GM21447 (cell line): ENCODE results near the gene MAML3.

Source experiments
- ATAC-seq: cut with Tn5 transposase; IDR thresholded peaks from one replicate; pipeline ENCODE4 v1.9.1; 2021; ENCODE audit not compliant: unreplicated experiment

Gene MAML3

DNA sequence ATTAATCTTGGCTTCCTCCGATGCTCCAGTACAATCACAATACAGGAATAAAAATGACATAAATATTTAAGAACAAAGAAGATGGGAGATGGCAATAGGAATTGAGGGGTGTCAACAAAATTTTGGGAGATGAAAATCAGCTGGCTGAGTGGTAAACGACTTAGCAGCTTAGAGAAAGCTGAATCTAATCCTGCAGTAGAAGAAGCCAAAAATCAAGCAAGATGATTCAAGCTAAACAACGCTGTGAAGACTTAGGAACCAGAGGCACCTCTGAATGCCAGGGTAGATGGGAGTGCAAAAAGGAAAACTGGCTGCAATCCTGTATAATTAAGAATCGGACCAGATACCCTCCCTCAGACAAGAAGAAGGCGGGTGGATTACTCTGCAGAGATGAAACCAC lies 273.1 kb downstream of the MAML3 start:
- no peak for ATAC-seq

DNA sequence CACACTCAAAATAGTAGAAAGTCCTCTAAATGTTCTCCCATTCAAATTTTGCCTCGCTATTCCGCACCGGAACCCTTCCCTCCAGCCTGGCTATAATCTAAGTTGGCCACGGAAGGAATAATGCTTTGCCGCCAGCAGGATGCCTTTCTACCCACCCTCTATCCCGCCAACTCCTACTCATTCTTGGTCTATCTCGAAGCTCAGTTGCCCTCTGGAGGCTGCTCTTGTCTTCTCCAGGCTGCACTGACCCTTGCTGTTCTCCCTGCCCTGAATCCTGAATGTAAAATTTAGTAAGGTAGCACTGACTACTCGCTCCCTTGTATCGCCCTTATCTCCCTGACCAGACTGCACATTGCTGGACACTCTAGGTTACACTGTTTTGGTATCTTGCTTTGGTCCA lies 275.9 kb downstream of the MAML3 start:
- ATAC-seq: no peak

DNA sequence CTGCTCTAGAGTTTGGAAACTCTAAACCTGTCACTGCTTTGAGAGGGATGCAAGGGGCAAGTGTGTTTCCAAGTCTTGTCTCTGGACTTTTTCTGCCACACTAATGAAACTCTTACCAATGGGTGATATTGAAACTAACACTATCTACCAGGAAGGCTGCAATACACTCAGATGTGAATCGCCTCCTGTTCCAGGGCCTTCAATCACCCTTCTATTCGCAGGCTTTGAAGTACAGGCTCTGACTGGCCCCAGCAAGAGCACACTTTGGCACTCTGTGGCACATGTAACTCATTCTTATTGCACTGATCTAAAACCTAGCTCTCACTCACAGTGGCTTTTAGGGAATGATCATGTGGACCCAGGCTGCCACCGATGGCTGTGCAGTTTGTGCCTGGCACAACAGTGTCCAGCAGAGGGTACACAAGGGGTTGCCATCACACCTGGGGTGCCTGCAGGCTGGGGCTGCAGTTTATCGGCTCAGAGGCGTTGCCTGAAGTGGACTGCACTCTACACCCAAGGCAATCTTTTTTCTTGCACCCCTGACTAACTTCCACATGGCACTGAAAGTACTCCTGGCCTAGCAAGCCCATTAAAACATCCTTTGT lies 277.5 kb downstream of the MAML3 start:
- ATAC-seq: no peak

DNA sequence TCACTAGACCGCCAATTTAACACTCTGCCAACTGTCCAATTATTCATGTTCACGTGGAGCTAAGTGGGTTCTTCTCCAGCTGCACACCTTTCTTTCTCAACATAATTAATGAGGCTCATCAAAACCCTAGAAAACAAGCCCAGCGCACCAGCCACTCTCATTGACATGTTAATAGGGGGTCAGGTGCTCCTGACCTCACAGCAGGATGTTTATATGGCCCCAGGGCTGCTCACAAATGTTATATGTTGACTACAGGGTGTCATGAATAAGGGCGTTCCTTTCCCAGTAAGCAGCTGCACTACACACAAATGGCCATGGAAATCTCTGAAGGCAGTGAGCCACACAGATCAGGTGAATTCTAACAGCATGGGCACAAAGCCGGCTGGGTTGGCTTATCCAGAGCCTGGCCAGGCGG lies 278.6 kb downstream of the MAML3 start:
- no peak for ATAC-seq

DNA sequence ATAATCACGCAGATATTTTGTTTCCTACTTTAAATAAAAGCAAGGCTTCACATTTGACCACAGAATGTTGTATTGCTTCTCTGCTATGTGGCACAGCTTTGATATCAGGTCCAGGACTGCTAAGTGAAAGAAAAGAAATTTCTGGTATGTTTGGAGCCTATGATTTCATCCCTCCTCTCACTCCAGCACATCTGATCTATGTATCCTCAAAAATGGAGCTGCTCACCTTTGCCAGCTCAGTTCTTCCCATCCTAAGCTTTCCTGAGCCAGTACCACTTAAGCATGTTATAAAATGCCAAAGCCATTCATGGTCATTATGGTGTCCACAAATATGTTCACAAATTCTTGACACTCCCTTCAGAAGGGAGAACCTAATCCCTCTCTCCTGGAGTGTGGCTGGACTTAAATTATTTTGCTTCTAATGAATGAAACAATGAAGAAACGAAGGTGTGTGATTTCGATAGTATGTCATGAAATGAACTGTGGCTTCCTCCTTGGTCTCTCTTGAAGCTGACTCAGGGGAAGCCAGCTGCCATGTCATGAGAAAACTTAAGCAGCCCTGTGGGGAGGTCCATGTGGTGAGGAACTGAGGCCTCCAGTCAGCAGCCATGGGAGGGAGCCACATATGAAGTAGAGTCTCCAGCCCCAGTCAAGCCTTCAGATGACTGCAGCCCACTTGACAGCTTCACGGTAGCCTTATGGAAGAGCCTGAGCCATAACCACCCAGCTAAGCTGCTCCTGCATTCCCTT lies 280.7 kb downstream of the MAML3 start:
- ATAC-seq: no peak

DNA sequence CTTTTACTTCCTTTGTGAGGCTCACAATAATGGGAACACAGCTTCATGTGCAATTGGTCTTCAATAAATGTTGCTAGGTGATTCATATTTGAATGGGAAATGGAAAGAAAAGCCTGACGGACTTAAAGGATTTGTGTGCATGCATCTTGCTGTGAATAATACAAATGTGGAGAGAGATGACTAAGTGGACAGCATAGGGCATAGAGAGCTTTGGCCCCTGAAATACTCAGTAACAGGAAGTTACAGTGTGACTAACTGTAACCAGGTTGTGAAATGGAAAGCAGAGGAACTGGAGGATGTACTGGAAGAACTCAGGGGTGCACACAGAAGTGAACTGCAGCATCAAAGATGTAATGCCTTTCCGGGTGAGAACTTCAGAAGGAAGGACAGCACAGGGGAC lies 281.7 kb downstream of the MAML3 start:
- no peak for ATAC-seq

DNA sequence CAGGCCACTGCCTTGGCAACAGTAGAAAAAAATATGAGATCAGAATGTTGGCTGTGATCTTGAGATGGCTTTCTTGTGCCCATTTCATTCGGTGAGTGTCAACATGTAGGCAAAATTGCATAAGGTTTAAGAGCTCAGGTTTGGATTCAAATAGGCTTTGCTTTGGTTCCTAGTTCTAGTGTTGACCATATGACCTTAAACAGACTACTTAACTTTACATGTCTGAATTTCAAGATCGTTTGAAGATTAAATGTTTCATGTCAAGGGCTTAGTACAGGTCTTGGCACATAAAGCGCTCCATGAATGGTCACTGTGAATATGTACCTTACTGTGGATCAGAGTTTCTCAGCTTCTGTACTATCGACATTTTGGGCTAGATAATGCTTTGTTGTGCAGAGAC lies 284.2 kb downstream of the MAML3 start:
- no peak for ATAC-seq

DNA sequence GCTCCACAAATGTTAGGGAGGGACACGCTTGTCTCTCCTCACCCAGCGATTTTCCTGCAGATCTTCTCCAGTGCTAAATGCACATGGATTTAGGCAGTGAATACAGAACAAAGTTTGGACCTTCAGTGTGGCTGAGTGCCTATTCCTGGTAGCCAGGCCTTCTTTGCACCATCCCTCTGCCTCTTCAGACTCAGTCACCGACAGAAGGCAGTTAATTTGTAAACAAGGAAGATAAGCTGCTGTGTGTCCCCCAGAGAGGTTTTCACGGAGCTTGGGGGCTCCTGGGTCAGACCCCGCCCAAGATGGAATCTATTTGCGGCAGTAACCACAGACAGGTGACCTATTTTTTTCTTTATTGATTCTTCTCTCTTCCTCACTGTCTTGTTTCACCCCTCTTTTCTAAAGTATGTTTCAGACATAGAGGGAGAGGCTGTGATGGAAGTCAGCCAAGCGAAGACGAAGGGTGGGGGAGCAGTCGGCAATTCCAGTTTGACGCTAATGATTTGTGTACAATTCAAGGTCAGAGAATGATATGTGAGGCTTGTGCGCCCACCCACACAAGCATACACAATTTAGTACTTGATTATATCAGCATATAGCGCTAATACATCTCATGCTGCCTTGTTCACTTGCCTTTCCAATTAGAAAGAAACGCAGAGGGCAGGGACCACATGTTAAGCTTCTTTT lies 287.6 kb downstream of the MAML3 start:
- ATAC-seq: no peak

DNA sequence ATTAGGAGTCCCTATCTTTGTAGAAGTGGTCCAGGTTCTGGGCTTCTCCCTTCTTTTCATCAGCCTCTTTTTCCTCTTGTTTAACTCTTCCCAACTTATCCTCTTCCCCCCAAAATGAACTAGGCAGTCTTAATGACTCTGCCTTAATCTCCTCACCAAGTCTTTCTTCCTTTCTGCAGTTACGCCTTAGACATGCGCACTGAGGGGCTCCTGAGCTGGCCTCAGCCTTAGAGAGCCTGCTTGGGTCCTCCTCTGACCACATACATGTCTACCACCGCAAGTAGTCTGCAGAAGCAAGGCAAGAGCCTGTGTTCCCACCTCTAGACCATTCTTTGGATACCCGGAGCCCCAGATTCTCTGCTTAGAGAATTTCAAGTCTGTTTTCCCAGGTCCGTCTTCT lies 288.4 kb downstream of the MAML3 start:
- no peak for ATAC-seq

DNA sequence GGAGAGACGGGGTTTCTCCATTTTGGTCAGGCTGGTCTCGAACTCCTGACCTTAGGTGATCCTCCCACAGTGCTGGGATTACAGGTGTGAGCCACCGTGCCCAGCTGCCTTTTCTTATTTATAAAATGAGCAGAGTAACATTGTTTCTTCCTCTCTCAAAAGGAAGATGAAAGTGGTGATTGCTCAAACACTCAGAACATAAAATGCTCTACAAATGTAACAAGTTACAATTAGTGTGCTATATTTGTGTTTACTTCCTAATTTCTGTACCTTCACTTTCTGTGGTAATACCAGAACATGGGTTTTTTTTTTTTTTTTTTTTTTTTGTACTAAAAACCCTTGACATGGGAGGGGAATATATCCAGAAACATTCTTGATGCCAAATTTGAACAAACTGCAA lies 290.5 kb downstream of the MAML3 start:
- no peak for ATAC-seq

DNA sequence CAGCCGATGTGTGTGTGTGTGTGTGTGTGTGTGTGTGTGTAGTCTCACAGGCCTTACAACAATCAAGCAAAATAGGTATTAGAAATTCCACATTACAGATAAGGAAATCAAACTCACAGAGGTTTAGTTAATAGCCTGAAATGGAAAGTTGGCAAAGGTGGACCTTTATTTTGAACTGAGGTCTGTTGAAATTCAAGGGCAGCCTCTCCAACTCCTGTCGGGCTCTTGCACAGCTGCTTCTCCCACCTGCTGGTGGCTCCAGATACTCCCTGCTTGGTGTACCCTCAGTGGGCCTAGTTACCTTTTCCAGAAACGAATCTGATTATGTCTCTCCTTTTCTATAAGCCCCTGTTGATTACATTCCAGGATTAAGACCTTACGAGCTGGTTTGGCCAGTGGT lies 292.5 kb downstream of the MAML3 start:
- ATAC-seq: no peak

DNA sequence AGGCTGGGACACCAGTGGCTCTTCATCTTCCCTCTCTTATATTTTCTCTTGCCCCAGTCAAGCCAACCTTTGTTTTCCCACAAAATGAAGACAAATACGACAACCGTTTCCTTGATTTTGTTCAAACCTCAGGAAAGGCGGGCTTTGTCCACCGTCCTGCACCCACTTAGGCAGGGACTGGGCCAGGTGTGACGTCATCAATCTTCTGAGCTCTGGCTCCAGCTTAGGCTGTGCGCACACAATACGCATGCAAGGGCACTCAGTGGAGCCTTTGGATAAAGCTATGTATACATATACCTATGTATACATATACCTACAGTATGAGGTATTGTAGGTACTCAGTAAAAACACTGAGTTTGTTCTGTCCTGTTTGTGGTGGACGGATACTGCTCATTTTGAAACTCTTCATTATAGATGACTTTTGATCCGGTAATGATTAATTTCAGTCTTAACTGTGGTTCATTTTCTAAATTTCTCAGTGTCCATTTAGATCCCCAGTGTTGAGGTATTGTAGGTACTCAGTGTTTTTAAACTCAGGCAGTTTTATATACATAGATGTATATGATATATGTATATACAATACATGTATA lies 293.5 kb downstream of the MAML3 start:
- no peak for ATAC-seq

DNA sequence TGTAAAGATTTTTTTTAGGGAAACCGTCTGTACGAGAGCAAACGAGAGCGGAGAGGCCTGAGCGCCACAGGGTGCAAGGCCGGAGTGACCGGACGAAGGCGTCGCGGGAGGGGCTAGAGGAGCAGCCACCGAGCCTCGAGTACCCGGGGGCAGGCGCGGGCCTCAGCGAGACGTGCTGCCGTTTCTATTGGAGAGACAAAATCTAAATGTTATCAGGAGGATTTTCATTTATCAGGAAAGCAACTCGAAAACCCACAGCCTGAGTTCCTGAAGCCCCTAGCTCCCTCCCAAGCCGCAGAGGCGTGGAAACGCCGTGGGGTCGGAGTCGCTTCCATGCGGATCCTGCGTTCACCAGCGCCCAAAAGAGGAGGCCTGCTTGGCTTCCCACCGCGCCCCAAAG lies 294.1 kb downstream of the MAML3 start:
- ATAC-seq: no peak

DNA sequence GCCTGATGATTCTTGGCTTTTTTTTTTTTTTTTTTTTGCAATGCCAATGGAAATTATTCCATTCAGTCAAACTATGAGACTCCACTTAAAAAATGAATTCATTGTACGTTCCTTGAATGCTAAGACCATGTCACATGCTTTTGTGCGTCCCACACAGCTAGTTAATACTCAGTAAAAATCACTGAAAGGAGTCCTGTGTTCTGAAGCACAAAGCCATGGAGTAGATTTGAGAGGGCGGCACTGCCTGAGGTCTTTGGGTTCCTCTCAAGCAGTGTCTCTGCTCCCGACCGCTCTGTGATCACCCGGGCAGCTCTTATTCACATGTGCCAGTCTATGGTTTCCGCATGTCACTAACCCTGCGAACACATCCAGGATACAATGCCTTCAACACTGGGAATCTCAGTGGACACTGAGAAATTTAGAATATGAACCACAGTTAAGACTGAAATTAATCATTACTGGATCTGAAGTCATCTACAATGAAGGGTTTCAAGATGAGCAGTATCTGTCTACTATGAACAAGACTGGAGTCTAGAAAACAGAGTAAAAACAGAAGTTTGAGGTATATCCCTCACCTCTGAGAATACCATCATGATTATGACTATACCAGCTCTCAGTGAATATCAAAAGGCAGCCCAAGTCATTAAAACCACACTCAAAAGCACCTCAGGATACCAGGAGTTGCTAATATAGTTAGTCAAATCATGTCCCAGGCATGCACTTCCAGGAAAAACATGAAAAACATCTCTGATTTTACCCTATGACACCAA lies 295.4 kb downstream of the MAML3 start:
- peak; percentile 97 for ATAC-seq

DNA sequence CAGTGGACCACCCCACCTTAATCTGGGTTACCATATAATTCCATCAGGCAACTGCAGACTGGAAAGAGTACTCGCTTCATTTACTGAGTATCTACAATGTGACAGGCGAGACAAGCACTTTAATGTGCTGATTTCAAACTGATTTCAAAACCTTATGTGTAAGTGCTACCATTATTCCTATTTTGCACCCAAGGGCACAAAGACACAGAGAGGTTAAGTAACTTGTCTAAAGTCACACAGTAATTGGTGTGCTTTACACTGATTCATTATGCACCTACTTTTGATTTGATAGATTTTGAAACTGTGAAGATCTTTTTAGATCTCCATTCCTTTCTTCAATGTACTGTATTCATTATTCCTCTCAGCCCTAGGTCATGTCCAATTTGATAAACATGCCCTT lies 296.0 kb downstream of the MAML3 start:
- ATAC-seq: no peak

DNA sequence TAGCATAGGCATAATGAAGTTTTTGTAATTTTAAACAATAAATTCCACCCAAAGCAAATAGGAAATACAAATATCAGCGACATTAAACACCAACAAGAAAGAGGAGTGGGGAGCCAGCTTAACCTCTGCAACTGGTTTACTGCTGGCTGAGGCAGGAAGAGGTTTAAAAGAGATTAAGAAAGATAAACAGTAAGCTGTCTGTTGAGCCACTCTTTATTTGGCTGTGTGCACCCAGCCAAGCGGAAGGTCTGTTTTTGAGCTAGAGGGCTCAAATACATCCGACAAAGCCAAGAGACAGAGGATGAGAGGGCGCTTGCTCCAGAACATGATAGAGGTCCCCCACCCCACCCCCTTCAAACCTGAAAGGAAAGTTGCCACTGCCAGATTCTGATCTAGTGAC lies 297.0 kb downstream of the MAML3 start:
- no peak for ATAC-seq

DNA sequence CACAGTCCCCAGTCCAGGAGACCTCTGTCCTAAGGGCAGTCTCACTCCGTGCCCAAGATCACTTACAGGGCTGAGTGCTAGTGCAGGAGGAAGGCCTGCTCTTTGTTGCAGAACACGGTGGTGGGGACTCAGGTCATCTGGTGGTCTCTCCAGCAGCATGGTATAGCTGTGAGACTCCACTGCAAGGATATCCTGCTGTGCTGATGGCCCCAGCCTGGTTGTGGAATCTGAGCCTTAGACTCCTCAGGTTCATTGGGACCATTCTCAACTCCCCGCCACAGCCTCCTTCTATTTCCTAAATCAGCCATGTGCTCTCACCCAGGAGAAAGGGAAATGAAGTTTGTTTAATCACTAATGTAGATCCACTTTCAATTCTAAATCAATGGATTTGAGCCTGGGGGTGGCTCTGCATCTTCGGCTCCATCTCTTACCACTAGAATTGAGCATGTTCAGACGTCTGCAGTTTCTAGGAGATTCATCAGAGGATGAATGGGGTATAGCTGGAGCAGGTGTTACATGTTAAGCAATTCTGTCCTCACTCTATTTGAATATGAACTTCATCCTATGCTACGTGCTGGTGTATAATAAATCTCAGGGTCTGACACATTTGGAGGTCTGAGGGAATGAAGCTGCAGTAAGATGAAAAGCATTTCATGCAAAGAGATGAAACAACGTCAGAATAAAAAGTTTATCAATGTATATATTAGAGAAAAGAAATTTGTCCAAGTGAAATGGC lies 299.1 kb downstream of the MAML3 start:
- ATAC-seq: no peak

DNA sequence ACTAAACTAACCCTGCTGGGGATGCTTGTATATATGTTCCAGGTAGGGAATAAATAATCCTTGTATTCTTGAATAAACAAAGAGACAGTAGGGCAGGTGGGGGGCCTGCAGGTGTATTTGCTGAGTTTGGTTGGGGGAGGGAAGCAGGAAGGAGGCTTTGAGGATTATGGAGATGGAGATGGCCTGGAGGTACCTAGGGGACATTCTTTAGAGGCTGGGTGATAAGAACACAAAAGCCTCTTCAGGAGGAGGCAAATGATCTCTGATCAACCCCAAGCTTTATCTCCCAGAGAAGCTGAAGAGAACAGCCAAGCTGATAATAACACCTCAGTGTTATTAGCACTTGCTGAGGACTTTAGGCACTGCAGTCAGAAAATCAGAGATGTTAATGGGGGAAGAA lies 300.7 kb downstream of the MAML3 start:
- no peak for ATAC-seq

DNA sequence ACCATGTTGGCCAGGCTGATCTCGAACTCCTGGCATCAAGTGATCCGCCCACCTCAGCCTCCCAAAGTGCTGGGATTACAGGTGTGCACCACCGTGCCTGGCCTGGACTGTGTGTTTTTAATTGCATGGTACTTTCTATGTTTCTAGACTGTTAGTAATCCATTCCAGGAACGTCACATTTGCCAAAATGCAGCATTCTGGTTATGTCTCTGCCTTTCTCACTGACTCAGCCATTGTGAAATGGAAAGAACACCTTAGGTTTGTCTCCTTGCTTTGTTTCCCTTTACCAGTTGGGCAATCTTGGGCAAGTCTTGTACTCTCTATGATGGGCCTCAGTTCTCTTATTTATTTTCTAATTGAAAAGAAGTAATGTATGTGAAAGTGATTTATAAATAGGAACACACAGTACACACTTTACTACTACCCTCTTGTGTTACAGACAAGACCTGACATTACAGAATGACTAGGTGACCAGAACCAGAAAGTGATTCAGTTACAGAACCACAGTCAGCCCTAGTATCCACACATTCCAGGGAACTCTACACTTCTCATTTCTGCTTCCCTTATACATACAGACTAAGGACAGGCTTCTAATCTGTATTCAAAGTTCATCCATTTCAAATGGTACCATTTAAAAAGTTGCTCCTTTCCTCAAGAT lies 301.2 kb downstream of the MAML3 start:
- ATAC-seq: no peak

DNA sequence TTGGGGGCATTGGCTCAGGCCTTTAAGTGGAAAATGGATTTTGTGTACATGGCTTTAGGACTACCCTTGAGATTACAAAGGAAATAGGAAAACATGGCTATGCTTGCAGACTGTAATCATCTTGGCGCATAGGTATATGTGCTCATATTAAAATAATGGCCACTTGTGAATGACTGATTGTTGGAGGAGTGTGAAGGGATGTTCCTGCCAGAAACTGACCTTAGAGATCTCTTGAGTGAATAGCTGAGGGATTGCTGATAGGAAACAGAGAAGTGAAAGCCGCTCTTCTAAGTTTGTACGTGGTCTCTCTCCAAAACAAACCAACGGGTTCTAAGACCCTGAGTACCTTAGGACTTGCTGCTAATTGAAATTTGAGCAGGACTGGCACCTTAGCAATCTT lies 302.3 kb downstream of the MAML3 start:
- no peak for ATAC-seq
